ENCODE results near the gene TMBIM6. TPM values are rescaled to one million over a fixed set of nuclear protein-coding genes. Genes with fewer than 3 reads are reported as not detected.

TMBIM6 gene
- polyA plus RNA-seq, 3 donors: 315 to 1,453 (median 1,396) TPM

- Histone ChIP-seq H3K9ac (ENCODE audit: insufficient read depth, low read length, poor library complexity, severe bottlenecking) (no peak overlapping the region), H2AFZ (ENCODE audit: insufficient read depth, low read depth, low read length, poor library complexity, severe bottlenecking) (no peak overlapping the region), H3K36me3 (replicated peaks in 1 of 2; ENCODE audit: control insufficient read depth in 1 of 2, insufficient read depth in 2 of 2, low read length in 2 of 2) (no peaks in the 10 kb centered on the region), H3K27me3 (ENCODE audit: control insufficient read depth in 2 of 2, insufficient read depth in 2 of 2, low read length in 2 of 2) (no peaks in the 10 kb centered on the region), H3K27ac (ENCODE audit: low read depth in 1 of 2, low read length in 2 of 2) (peak overlapping the region in 1 of 2 donors; percentile 58), H3K4me2 (replicated peaks; ENCODE audit: extremely low read depth, low read length, poor library complexity, severe bottlenecking) (peak overlapping the region; percentile 5), H3K4me3 (replicated peaks in 1 of 3; ENCODE audit: low read depth in 2 of 3, low read length in 3 of 3) (peak overlapping the region in 1 of 3 experiments; percentile 1), H3K9me3 (replicated peaks in 1 of 2; ENCODE audit: control insufficient read depth in 1 of 2, insufficient read depth in 1 of 2, low read length in 2 of 2) (no peaks in the 10 kb centered on the region), H3K79me2 (ENCODE audit: insufficient read depth, low read length) (peaks cover 16% of the 10 kb centered on the region), H3K4me1 (ENCODE audit: control insufficient read depth in 1 of 2, insufficient read depth in 2 of 2, low read length in 2 of 2) (peaks cover 43 to 57% of the 10 kb centered on the region in 2 donors), H4K20me1 (ENCODE audit: insufficient read depth, low read length) (peaks cover 15% of the 10 kb centered on the region)
- DNase-seq: peak; percentile 64 to 91 (median 75)
- H3K36me3 Mint-ChIP-seq: peaks cover 9 to 11% of the 10 kb centered on the region in 2 donors
- H3K4me1 Mint-ChIP-seq: peaks cover 53% of the 10 kb centered on the region
- H3K9me3 Mint-ChIP-seq: no peaks in the 10 kb centered on the region
- H3K4me3 Mint-ChIP-seq: peak overlapping the region in 1 of 2 donors; percentile 59
- intact Hi-C loops (cut with micrococcal nuclease): loop anchor here in 1 of 2 donors (10.0 kb wide), 1 partner anchor 1221 kb away; a partner anchor contains a TSS
- H3K27me3 Mint-ChIP-seq (ENCODE audit: low read depth in 3 of 3): peaks cover 6 to 16% (median 8%) of the 10 kb centered on the region in 3 donors
- no peak for TF ChIP-seq CTCF (IDR thresholded peaks at IDR 0.05)
- 17% methylated on average over 2 of the region's 3 CpGs for WGBS (ENCODE audit: insufficient coverage)
- H3K27ac Mint-ChIP-seq: peak overlapping the region in 4 of 7 donors; percentile 26 to 66 (median 44)
These were observed 37.7 kb upstream of the TMBIM6 start for GRCh38 chr12:49703647-49704137.

DNA sequence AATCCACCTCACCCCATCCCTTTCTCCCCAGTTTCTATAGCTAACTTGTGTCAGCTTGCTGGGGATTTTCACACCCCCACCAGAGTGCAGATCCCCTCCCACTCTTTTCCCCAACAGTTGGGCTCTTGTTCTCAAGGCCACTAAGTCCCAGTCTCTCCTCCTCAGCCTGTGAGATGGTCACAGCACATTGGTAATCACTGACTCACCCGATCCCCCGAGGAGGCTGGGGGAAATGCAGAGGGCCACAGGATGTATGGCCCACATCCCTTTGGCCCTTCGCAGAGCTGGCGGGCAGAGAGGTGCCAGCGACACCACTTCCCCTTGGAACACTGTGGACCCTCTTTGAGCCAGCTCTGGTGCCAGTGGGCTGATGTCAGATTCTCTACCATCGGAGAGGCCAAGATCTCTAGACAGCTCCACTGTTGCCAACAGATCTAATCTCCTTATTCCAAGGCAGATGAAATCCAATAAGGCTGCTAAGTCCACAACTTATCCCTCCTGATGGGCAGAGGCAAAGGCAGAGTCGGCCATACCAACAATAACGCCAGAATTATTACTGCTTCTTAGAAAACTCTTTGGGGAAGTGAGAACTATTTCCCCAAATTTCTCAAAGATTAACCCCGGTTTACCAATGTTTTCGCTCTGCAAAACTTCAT, 35.8 kb upstream of the TMBIM6 start:
- Histone ChIP-seq H3K4me1 (ENCODE audit: control insufficient read depth in 1 of 2, insufficient read depth in 2 of 2, low read length in 2 of 2) (peaks cover 35 to 42% of the 10 kb centered on the region in 2 donors), H3K27me3 (ENCODE audit: control insufficient read depth in 2 of 2, insufficient read depth in 2 of 2, low read length in 2 of 2) (peaks cover 0 to 3% of the 10 kb centered on the region in 2 donors), H3K4me2 (replicated peaks; ENCODE audit: extremely low read depth, low read length, poor library complexity, severe bottlenecking) (peak overlapping the region; percentile 91), H4K20me1 (ENCODE audit: insufficient read depth, low read length) (peaks cover 10% of the 10 kb centered on the region), H3K36me3 (replicated peaks in 1 of 2; ENCODE audit: control insufficient read depth in 1 of 2, insufficient read depth in 2 of 2, low read length in 2 of 2) (no peaks in the 10 kb centered on the region), H3K4me3 (replicated peaks in 1 of 3; ENCODE audit: low read depth in 2 of 3, low read length in 3 of 3) (peak overlapping the region; percentile 58 to 81 (median 80)), H3K9me3 (replicated peaks in 1 of 2; ENCODE audit: control insufficient read depth in 1 of 2, insufficient read depth in 1 of 2, low read length in 2 of 2) (no peaks in the 10 kb centered on the region), H3K79me2 (ENCODE audit: insufficient read depth, low read length) (peaks cover 16% of the 10 kb centered on the region), H2AFZ (ENCODE audit: insufficient read depth, low read depth, low read length, poor library complexity, severe bottlenecking) (peak overlapping the region; percentile 77), H3K27ac (ENCODE audit: low read depth in 1 of 2, low read length in 2 of 2) (peak overlapping the region; percentile 22 to 73), H3K9ac (ENCODE audit: insufficient read depth, low read length, poor library complexity, severe bottlenecking) (peak overlapping the region; percentile 80)
- WGBS (ENCODE audit: insufficient coverage): 4% methylated on average over 8 of the region's 10 CpGs
- Mint-ChIP-seq H3K9me3 (no peaks in the 10 kb centered on the region), H3K27ac (peak overlapping the region; percentile 66 to 88 (median 82)), H3K27me3 (ENCODE audit: low read depth in 3 of 3) (peaks cover 8 to 16% (median 12%) of the 10 kb centered on the region in 3 donors), H3K4me1 (peaks cover 43% of the 10 kb centered on the region), H3K36me3 (peaks cover 3 to 11% of the 10 kb centered on the region in 2 donors), H3K4me3 (peak overlapping the region; percentile 96)
- peak; percentile 73 to 89 (median 76) for DNase-seq
- TF ChIP-seq CTCF (IDR thresholded peaks at IDR 0.05): no peak
- intact Hi-C loops (cut with micrococcal nuclease): loop anchor here in 1 of 2 donors (1.0 to 10.0 kb wide), 4 partner anchors 7 to 1219 kb away; partner anchors contain the start of gene TMBIM6

All from CD14-positive monocyte (primary cell).